ENCODE data around the gene OCA2. TPM values are rescaled to one million over a fixed set of nuclear protein-coding genes. Genes with fewer than 3 reads are reported as not detected.

Gene OCA2
- polyA plus RNA-seq, 3 donors = not detected

GRCh38 chr15:28128031-28128430, 28.9 kb upstream of the OCA2 start:
- intact Hi-C loops (cut with micrococcal nuclease) = no loop called here
- Histone ChIP-seq H3K27me3 (ENCODE audit: control insufficient read depth in 2 of 2, insufficient read depth in 2 of 2, low read length in 2 of 2) (no peaks in the 10 kb centered on the region), H3K9ac (ENCODE audit: insufficient read depth, low read length, poor library complexity, severe bottlenecking) (no peak overlapping the region), H3K36me3 (replicated peaks in 1 of 2; ENCODE audit: control insufficient read depth in 1 of 2, insufficient read depth in 2 of 2, low read length in 2 of 2) (peaks cover 11 to 67% of the 10 kb centered on the region in 2 donors), H3K4me3 (replicated peaks in 1 of 3; ENCODE audit: low read depth in 2 of 3, low read length in 3 of 3) (no peak overlapping the region), H3K4me1 (ENCODE audit: control insufficient read depth in 1 of 2, insufficient read depth in 2 of 2, low read length in 2 of 2) (no peaks in the 10 kb centered on the region), H3K27ac (ENCODE audit: low read depth in 1 of 2, low read length in 2 of 2) (peak overlapping the region in 1 of 2 donors; percentile 20), H3K9me3 (replicated peaks in 1 of 2; ENCODE audit: control insufficient read depth in 1 of 2, insufficient read depth in 1 of 2, low read length in 2 of 2) (no peaks in the 10 kb centered on the region), H4K20me1 (ENCODE audit: insufficient read depth, low read length) (no peaks in the 10 kb centered on the region), H2AFZ (ENCODE audit: insufficient read depth, low read depth, low read length, poor library complexity, severe bottlenecking) (no peak overlapping the region), H3K4me2 (replicated peaks; ENCODE audit: extremely low read depth, low read length, poor library complexity, severe bottlenecking) (no peak overlapping the region), H3K79me2 (ENCODE audit: insufficient read depth, low read length) (no peaks in the 10 kb centered on the region)
- peaks cover 11% of the 10 kb centered on the region for H3K4me1 Mint-ChIP-seq
- H3K9me3 Mint-ChIP-seq = no peaks in the 10 kb centered on the region
- 61% methylated on average over 7 of the region's 11 CpGs for WGBS (ENCODE audit: insufficient coverage)
- TF ChIP-seq, protein P1, sequence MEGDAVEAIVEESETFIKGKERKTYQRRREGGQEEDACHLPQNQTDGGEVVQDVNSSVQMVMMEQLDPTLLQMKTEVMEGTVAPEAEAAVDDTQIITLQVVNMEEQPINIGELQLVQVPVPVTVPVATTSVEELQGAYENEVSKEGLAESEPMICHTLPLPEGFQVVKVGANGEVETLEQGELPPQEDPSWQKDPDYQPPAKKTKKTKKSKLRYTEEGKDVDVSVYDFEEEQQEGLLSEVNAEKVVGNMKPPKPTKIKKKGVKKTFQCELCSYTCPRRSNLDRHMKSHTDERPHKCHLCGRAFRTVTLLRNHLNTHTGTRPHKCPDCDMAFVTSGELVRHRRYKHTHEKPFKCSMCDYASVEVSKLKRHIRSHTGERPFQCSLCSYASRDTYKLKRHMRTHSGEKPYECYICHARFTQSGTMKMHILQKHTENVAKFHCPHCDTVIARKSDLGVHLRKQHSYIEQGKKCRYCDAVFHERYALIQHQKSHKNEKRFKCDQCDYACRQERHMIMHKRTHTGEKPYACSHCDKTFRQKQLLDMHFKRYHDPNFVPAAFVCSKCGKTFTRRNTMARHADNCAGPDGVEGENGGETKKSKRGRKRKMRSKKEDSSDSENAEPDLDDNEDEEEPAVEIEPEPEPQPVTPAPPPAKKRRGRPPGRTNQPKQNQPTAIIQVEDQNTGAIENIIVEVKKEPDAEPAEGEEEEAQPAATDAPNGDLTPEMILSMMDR (IDR thresholded peaks at IDR 0.05) = no peak
- peaks cover 0 to 2% (median 0%) of the 10 kb centered on the region in 3 donors for H3K27me3 Mint-ChIP-seq (ENCODE audit: low read depth in 3 of 3)
- H3K36me3 Mint-ChIP-seq = peaks cover 38 to 59% of the 10 kb centered on the region in 2 donors
- peak in 2 of 3 donors; percentile 16 to 47 for DNase-seq
- peak overlapping the region in 5 of 7 donors; percentile 0 to 74 (median 35) for H3K27ac Mint-ChIP-seq
- no peak overlapping the region for H3K4me3 Mint-ChIP-seq

GRCh38 chr15:28127036-28127435, 27.9 kb upstream of the OCA2 start:
- Histone ChIP-seq H3K27ac (ENCODE audit: low read depth in 1 of 2, low read length in 2 of 2) (no peak overlapping the region), H3K4me3 (replicated peaks in 1 of 3; ENCODE audit: low read depth in 2 of 3, low read length in 3 of 3) (no peak overlapping the region), H3K36me3 (replicated peaks in 1 of 2; ENCODE audit: control insufficient read depth in 1 of 2, insufficient read depth in 2 of 2, low read length in 2 of 2) (peaks cover 14 to 60% of the 10 kb centered on the region in 2 donors), H3K79me2 (ENCODE audit: insufficient read depth, low read length) (no peaks in the 10 kb centered on the region), H2AFZ (ENCODE audit: insufficient read depth, low read depth, low read length, poor library complexity, severe bottlenecking) (no peak overlapping the region), H4K20me1 (ENCODE audit: insufficient read depth, low read length) (no peaks in the 10 kb centered on the region), H3K9me3 (replicated peaks in 1 of 2; ENCODE audit: control insufficient read depth in 1 of 2, insufficient read depth in 1 of 2, low read length in 2 of 2) (no peaks in the 10 kb centered on the region), H3K9ac (ENCODE audit: insufficient read depth, low read length, poor library complexity, severe bottlenecking) (no peak overlapping the region), H3K27me3 (ENCODE audit: control insufficient read depth in 2 of 2, insufficient read depth in 2 of 2, low read length in 2 of 2) (no peaks in the 10 kb centered on the region), H3K4me1 (ENCODE audit: control insufficient read depth in 1 of 2, insufficient read depth in 2 of 2, low read length in 2 of 2) (no peaks in the 10 kb centered on the region), H3K4me2 (replicated peaks; ENCODE audit: extremely low read depth, low read length, poor library complexity, severe bottlenecking) (no peak overlapping the region)
- Mint-ChIP-seq H3K27ac (peak overlapping the region in 1 of 7 donors; percentile 61), H3K4me3 (no peak overlapping the region), H3K36me3 (peaks cover 30 to 61% of the 10 kb centered on the region in 2 donors), H3K27me3 (ENCODE audit: low read depth in 3 of 3) (peaks cover 0 to 2% (median 0%) of the 10 kb centered on the region in 3 donors), H3K4me1 (peaks cover 11% of the 10 kb centered on the region), H3K9me3 (no peaks in the 10 kb centered on the region)
- 84% methylated on average over 8 of the region's 11 CpGs for WGBS (ENCODE audit: insufficient coverage)
- TF ChIP-seq, protein P1 (IDR thresholded peaks at IDR 0.05) = no peak
- DNase-seq = no peak
- intact Hi-C loops (cut with micrococcal nuclease) = no loop called here
